GM21717 (cell line): ENCODE data around the gene CLDN2.
"Not testable (repeated sequence)": the region's sequence is repeated elsewhere in the genome, so short reads cannot be mapped to it uniquely, and the experiment has no call there.

Experiments used
- ATAC-seq: cut with Tn5 transposase; IDR thresholded peaks from one replicate; pipeline ENCODE4 v1.9.1; 2021; ENCODE audit warnings: mild to moderate bottlenecking, moderate library complexity; ENCODE audit not compliant: unreplicated experiment

Gene CLDN2, protein sequence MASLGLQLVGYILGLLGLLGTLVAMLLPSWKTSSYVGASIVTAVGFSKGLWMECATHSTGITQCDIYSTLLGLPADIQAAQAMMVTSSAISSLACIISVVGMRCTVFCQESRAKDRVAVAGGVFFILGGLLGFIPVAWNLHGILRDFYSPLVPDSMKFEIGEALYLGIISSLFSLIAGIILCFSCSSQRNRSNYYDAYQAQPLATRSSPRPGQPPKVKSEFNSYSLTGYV

DNA sequence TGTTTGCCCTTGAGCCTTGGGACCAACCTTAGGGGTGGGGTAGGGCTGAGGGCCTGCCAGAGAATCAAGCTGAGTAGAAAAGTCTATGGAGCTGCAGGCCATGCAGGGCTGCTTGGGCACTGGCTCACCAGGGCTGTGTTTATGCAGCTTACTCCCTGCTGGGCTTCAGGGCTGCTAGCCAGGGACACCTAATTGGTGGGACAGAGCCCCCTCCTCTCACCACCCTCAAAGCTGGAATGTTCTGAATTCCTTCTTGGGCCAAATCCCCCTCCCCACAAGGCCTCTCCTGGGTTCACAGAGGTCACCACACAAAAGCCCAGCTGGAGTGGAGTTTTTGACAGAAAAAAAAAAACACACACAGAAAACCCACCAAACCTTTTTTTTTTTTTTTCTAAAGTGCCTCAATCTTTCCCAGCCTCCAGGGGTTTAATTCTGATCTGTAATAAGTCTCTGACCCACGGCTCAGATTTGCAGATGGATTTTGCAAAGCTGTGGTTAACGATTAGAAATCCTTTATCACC, at the start of gene CLDN2:
Gene CLDN2, plus strand, starts transcription at position 471 of the 521 bp plus-strand sequence. CDS start 7,827 bp downstream, outside the sequence.
- ATAC-seq: no peak

DNA sequence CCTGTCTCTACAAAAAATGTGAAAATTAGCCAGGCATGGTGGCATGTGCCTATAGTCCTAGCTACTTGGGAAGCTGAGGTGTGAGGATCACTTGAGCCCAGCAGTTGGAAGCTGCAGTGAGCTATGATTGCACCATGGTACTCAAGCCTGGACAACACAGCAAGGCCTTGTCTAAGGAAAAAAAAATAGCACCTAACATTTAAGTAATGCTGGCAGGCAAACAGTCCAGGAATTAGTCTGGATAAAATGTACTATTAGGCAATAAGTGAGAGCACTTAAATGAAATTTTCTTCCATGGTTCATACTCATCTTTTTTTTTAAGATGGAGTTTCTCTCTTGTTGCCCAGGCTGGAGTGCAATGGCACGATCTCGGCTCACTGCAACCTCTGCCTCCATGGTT, 47.4 kb upstream of the CLDN2 start:
- not testable (repeated sequence) for ATAC-seq

DNA sequence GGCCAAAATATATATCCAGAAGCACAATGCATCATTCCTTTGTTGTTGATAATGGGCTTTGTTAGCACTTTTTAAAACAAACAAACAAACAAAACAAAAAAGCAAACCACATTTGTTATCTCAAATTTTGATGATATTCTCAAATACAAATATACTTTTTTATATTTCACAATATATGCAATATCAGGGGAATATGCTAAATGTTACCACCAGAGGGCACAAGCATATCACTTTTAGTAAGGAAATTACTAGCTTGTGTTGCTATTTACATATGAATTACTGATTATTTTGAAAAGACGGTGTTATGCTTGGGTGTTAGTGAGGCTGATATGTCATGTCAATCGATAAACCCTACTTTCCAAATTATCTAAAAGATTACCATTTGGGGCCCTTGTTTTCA, 46.1 kb upstream of the CLDN2 start:
- ATAC-seq: no peak

DNA sequence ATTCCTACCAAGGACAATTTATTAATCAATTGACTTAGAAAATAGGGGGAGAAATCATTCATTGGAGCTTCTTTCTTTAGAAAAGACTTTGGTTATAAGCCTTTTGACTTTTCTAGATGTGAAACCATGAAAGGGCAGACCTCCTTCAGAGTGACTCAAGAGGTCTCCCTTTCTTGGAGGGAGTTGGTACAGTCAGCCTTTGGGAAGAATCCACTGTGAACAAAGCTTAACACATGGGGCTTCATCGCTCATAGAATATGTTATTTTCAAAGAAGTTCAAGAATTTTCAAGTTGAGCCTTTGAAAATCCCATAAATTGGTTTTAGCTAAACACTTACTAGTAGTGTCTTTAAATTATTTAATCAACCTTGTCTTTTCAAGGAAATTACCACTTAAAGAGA, 45.1 kb upstream of the CLDN2 start:
- no peak for ATAC-seq

DNA sequence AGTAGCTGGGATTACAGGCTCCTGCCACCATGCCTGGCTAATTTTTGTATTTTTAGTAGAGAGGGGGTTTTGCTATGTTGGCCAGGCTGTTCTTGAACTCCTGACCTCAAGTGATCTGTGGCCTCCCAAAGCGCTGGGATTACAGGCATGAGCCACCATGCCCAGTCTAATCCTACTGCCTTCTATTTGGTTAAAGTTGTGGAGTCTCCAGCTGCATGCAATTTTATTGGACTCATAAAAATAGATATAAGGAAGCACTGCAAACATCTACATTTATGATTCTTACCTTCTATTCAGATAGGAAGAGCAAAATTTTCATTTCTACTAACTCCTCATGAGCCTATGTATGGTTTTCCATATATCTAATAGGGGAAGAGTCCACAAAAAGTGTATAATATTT, 30.7 kb upstream of the CLDN2 start:
- ATAC-seq: no peak

DNA sequence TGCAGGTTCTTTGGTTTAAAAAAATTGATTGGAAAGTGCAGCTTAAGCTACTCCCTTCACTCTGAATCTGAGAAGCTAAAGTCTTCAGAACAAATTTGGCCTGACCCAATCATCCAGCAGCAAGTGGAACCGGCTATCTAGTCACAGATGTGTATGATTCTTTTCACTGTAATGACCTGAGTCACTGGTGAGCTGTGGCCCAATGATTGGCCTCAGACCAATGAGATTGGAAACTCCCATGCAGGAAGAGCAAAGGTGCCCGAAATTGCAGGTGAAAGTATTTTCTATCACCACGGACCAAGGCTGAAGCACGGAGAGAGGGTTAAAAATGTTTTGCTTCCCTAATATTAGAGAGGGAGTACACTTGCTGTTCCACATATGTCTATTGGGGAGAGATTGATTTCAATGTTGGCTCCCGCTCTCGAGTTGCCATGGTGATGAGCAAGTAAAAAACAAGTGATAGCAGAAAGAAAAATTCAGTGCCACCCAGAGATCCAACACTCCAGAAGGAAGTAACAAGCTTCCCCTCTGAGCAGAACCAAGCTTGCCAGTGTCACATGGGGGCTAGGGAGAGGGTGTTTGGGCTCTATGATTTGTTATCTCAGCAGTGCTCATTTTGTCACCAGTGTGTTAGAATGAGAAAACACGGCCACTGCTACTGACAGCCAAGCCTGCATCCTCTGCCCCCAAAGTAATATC, 28.3 kb upstream of the CLDN2 start:
- no peak for ATAC-seq

DNA sequence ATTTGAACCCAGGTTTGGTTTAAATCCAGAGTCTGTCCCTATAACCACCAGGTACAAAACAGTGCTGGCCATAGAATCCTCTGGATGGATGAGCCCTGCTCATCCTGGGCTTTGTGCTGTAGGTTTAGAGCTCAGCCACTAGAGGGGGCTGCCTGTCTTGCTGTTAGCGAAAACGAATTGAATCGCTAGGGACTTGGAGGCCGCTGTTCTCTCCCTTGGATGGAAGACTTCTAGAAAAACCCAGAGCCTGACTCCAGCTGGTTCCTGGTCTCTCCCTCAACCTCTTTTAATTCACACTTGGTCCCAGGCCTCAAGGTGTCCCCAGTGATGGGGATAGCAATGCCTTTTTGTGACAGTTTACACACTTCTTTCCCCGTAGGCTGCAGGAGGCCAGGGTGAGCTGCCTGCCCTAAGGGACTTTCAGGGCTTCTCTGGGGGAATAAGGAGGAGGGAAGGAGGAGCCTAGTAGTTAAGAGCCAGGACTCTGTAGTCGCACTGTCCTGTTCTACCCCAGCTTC, 25.8 kb upstream of the CLDN2 start:
- peak; percentile 86 for ATAC-seq

DNA sequence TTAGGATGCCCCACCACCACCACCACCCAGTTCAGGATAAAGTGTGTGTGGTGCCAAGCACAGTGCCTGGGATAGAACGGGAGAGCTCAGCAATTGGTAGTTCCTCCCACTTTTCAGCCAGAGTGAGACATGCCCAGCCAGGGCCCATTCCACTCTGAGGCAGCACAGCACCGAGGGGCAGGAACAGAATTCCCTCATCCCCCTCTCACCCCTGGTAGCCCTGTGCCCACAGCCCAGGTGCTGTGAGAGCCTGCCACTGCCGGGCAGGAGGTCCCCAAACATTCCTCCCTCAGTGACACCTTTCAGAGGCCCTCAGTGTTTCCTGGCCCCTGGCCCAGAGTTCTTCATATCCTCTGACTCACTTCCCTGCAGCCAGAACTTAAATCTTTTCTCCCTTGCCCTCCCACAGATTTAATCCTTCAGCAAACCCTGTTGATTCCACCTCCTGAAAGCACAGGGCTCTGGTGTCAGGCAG, 25.2 kb upstream of the CLDN2 start:
- no peak for ATAC-seq

DNA sequence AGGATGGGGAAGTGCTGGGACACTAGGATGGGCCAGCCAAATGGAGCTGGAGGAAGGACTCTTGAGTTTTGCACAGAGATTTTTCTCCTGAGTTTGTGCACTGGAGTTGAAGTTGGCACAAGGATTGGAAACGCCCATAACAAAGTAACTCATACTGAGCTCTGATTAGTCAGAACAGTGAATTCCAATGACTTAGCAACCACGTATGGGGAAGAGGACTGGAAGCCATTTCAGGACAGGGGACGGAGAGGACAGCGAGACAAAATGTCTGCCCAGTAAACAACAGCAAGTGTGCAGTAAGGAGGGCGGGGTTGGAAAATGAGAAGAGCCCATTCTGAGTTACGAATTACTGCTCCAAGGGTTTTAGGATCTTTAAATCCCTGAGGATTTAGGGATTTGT, 22.9 kb upstream of the CLDN2 start:
- ATAC-seq: no peak

DNA sequence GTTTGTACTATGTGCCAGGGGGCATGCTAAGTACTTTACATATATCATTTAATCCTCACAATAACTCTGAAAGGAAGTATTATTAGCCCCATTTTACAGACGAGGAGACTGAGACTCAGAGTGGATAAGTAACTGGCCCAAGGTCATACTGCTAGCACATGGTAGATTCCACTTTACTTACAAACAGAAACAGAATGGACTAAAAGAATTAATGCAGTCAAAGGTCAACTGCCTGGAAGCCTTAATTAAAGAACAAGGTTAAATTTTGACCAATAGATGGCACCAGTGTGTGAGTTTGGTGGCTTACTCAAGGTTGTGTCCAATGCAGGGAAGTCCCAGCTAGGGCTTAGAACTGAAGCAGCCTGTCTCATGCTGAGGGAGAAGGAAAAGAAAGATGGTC, 21.7 kb upstream of the CLDN2 start:
- peak; percentile 67 for ATAC-seq

DNA sequence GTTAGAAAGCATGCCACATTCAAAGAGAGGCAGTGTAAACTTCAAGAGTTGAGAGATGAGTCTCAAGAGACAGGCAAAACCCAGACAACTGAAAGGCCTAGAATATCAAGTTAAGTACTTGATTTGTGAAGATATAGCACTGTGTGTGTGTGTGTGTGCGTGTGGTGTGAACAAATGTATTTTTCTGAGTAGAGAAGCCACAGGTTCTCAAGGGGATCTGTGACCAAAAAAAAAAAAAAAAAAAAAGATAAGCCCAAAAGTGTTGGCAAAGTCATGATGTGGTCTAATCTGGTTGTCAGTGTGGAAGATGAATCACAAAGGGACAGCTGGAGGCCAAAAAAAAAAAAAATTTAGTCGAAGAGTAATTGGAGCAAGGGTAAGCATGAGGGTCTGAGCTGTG, 20.9 kb upstream of the CLDN2 start:
- ATAC-seq: no peak

DNA sequence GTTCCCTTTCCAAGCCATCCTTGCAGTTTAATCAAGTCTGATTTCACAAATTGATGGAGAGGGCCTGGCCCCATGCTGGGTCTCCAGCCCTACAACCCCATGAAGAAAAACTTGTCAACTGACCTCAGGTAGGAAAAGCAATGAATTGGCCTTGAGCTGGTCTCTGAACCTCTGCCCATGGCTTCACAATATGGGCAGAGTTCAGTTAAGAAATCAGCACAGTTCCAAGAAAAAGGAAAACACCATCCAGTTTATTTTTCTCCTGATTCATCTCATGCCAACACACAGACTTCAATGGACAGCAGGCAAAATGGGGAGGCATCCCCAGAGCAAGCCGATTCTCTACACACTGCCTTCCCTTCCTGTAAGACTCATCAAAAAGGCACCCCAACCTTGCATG, 20.4 kb upstream of the CLDN2 start:
- no peak for ATAC-seq

DNA sequence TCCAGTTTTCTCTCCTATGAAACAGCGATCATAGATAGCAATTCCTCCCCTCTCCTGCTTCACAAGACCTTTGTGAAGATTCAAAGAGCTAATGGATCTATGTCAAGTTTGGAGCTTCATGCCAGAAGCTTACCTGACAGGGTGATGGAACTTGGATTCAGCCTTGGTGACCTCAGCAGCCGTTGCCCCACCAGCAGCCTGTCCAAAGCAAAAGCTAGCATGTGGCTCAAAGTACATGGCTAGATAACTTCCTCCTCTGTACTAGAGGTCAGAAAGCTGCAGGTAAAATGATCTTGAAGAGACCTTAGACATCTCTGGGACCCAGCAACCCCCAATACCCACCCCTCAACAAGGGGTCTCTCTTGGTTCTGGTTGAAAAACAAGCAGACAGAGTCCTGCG, 18.9 kb upstream of the CLDN2 start:
- no peak for ATAC-seq

DNA sequence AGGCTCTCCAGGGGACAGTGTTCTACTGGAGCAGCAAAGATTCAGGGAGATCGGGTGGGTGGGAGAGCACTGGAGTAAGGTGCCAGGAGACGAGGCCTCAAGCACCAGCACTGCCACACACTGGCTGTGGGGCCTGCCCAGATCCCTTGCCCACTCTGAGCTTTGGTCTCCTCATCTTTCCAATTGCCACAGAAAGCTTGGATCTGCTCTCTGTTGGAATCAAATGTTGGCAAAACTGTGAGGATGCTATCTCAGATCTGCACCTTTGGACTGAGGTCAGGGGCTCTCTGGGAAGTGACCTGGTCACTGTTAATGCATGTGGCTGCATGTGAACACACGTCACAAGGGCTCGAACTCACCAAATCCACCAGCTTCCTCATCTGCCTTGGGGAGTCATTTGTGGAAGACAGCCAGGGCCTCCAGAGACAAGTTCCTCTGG, 18.4 kb upstream of the CLDN2 start:
- no peak for ATAC-seq

DNA sequence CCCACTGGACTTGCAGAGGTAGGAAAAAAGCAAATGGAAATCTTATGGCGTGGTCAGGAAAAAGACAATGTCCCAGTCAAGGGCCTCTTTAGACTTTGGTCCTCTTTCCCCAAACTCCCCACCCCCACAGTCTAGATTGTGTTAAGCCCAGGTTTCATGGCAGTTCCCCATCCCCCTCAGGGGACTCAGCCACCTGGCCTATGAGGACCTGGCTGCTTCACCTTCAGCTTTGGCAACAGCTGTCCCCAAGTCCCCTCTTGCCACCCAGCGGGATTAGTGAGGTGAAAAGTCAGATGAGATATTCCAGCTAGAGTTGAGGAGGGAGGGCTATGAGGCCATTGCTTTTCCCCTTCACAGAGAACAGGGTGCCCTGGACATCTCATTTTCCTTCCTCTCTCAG, 17.5 kb upstream of the CLDN2 start:
- no peak for ATAC-seq

DNA sequence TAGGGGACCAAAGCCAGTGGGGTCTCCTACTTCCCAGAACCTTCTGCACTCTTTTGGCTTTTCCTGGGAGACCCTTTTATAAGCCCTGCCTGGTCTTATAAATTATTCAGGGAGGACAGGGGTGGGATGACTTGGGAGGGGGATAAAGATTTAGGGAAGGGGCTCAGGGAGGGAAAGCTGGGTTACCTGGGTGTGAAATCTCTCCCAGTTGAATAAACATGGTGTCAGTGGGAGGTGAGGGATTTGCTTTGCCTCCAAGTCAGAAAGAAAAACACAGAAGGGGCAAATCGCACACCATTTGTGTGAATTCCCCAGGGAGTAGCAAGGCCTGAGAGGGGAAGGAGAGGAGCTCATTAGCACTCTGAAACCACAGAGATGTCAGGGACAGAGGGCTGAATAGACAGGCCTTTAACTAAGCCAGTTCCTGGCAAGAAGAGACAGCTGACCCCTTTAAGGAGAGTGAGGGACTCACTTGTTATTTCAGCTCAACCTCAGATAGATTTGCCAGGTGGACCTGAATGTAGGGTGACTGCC, 16.8 kb upstream of the CLDN2 start, which contains the start of gene RIPPLY1:
Gene RIPPLY1, minus strand, starts transcription at position 51 of the 534 bp plus-strand sequence. CDS start 54 bp downstream, outside the sequence.
- no peak for ATAC-seq

DNA sequence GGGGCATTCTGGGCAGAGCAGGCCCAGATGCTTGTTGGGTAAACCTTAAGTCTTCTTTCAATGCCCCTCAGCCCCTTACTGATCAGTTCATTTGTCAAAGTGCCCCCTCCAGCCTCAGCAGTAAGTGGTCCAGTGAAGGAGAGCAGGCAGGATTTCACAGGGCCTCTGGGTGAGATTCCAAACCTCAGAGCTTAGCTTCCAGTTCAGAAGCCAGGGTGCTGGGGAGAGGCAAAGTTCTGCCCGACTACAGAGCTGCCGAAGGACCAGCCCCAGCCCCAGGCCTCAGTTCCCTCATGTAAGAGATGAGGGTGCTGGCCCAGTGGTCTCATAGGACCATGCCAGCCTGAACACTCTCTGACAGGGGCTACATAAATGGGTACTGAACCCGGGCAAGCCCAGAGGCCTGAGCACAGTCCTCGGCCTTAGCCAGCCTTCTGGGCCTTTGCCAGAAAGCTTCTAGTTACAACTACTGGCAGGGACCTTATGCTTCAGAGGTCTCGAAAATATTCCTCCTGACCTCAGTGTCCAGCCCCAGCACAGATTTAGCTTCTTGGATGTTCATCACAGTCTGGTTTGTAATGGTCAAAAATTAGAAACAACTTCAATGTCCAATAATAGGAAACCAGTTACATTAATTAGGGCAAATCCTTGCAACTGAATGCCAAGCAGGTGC, 16.2 kb upstream of the CLDN2 start:
- ATAC-seq: no peak

DNA sequence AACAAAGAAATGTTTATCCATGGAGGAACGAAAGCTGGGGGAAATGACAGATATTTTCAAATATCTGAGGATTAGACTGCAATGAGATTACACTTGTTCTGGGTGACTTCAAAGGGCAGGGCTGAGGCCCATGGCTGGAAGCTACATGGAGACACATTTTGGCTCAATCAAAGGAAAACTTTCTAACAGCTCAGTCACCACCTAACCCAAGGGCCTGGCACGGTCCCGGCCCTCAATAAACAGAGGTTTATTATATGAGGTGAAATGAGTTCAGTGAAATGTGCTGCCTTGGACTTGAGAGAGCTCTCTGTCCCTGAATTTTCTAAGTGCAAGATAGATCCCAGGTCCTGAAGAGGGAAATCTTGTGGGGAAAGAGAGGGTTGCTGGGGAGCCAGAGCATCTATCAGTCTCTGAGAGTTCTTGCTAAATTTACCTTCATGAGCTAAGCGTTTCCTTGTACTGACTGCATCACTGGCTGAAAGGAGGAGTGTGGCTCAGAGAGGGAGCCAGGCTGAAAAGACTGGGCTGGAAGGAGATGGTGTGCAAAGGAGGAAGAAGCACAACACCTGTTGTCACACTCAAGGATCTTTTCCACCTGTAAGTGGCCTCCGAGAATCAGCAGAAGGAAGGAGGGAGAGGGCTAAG, 15.0 kb upstream of the CLDN2 start:
- no peak for ATAC-seq

DNA sequence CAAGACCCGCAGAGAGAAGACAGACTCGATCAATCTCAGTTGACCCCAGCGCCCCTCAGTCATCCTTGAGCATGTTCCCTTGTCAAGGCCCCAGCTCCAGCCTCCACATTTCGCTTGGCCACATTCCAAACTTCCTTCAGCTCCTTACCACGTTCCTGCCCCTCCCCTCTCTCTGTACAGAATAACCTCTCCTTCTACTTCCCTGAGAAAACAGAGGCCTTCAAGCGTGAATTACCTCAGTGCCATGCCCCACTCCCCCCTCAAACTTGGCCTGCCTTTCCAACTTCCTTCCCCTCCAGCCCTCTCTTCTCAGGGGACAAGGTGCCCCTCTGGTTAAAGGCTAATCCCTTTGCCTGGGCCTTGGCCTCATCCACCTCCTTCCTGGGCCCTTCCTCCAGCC, 13.8 kb upstream of the CLDN2 start:
- no peak for ATAC-seq

DNA sequence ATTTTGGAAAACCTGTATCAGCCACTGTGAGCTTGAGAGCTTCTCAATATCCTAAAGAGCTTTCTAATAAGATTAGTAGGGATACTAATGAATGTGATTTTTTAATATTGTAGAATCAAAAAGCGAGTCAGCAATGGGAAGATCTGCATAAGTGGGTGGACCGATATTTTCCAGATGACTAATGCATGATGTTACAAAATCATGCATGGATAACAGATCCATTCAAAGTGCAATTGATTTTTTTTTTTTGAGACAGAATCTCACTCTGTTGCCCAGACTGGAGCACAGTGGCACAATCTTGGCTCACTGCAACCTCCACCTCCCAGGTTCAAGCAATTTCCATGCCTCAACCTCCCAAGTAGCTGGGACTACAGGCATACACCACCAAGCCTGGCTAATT, 7.3 kb upstream of the CLDN2 start:
- no peak for ATAC-seq
